Hepatocyte (in vitro differentiated cells): ENCODE data around the gene DCXR. TPM values are rescaled to one million over a fixed set of nuclear protein-coding genes. Genes with fewer than 3 reads are reported as not detected.

Source experiments
- DNase-seq: peaks from one replicate; pipeline ENCODE4 v3.0.0-alpha.2; 2016; ENCODE audit warnings: low spot score
- H2AFZ ChIP-seq: fragments of 200-600 bp; sonication (generic); 2 replicates; pipeline ENCODE4 v1.6.0; 2016; ENCODE audit warnings: antibody characterized with exemption, mild to moderate bottlenecking
- H3K27ac ChIP-seq: fragments of 200-600 bp; sonication (generic); 2 replicates; pipeline ENCODE4 v1.5.1; 2016; ENCODE audit warnings: mild to moderate bottlenecking
- H3K27me3 ChIP-seq: fragments of 200-600 bp; sonication (generic); 2 replicates; pipeline ENCODE4 v1.6.1; 2016
- H3K36me3 ChIP-seq: fragments of 200-600 bp; sonication (generic); replicated peaks from 2 replicates; pipeline ENCODE4 v1.5.1; 2016; ENCODE audit warnings: low read depth; ENCODE audit not compliant: insufficient read depth
- H3K4me1 ChIP-seq: fragments of 200-600 bp; sonication (generic); 2 replicates; pipeline ENCODE4 v1.5.1; 2016; ENCODE audit warnings: mild to moderate bottlenecking, moderate library complexity; ENCODE audit not compliant: insufficient read depth
- H3K4me2 ChIP-seq: fragments of 200-600 bp; sonication (generic); 2 replicates; pipeline ENCODE4 v1.6.0; 2016
- H3K4me3 ChIP-seq: fragments of 200-600 bp; sonication (generic); 2 replicates; pipeline ENCODE4 v1.5.1; 2016; ENCODE audit warnings: mild to moderate bottlenecking
- H3K79me2 ChIP-seq: fragments of 200-600 bp; sonication (generic); 2 replicates; pipeline ENCODE4 v1.6.0; 2017; ENCODE audit warnings: mild to moderate bottlenecking
- H3K9me2 ChIP-seq: fragments of 200-600 bp; sonication (generic); replicated peaks from 2 replicates; pipeline ENCODE4 v1.6.0; 2017; ENCODE audit warnings: mild to moderate bottlenecking; ENCODE audit not compliant: insufficient read depth
- H3K9me3 ChIP-seq: fragments of 200-600 bp; sonication (generic); 2 replicates; pipeline ENCODE4 v1.5.1; 2016; ENCODE audit warnings: low read depth, mild to moderate bottlenecking
- H4K20me1 ChIP-seq: fragments of 200-600 bp; sonication (generic); 2 replicates; pipeline ENCODE4 v1.6.0; 2016; ENCODE audit warnings: mild to moderate bottlenecking; ENCODE audit not compliant: insufficient read depth, poor library complexity, severe bottlenecking
- CTCF ChIP-seq: fragments of 200-600 bp; sonication (generic); IDR thresholded peaks from 2 replicates; pipeline ENCODE4 v1.5.1; 2016; ENCODE audit warnings: antibody characterized with exemption, mild to moderate bottlenecking; ENCODE audit not compliant: poor library complexity
- EZH2 ChIP-seq: fragments of 200-600 bp; sonication (generic); IDR thresholded peaks from 2 replicates; pipeline ENCODE4 v1.6.1; 2016; ENCODE audit warnings: antibody characterized with exemption, mild to moderate bottlenecking, borderline replicate concordance
- EZH2phosphoT487 ChIP-seq: fragments of 200-600 bp; sonication (generic); IDR thresholded peaks from one replicate; pipeline ENCODE4 v1.6.1; 2018; ENCODE audit warnings: antibody characterized with exemption, mild to moderate bottlenecking, low read depth, moderate library complexity; ENCODE audit not compliant: unreplicated experiment, severe bottlenecking
- WGBS: methylation state at CpG from one replicate; pipeline ENCODE4 v1.1.6; 2016; ENCODE audit warnings: low lambda C conversion rate; ENCODE audit errors: missing lambda C conversion rate; 5-methylcytosine and 5-hydroxymethylcytosine counted together
- polyA plus RNA-seq: library from polyadenylated mRNA; unstranded; fragments of >200 nt; fragmentation: Nextera tagmentation; extraction: Ambion mirVana; gene quantifications from 2 replicates; pipeline ENCODE4 v1.2.1, GENCODE V29; 2016
- total RNA-seq: library from RNA; depleted of rRNA; stranded (reverse); fragments of >200 nt; gene quantifications from 2 replicates; pipeline ENCODE4 v1.2.3, GENCODE V29; 2014

The DCXR gene
- total and polyA plus RNA-seq, 2 experiments from 2014 or later, result 118 to 207 TPM

- H3K36me3 ChIP-seq, result no peaks in the 10 kb centered on the region
- H2AFZ ChIP-seq, result no peak overlapping the region
- TF ChIP-seq CTCF (no peak), EZH2 (no peak), EZH2phosphoT487 (no peak)
- no peak overlapping the region for H3K4me2 ChIP-seq
- no peak for DNase-seq
- H3K27ac ChIP-seq, result no peak overlapping the region
- peaks cover 4% of the 10 kb centered on the region for H3K79me2 ChIP-seq
- H3K9me3 ChIP-seq, result no peaks in the 10 kb centered on the region
- WGBS, result 98% methylated on average over 29 of the region's 29 CpGs
- peaks cover 29% of the 10 kb centered on the region for H3K4me1 ChIP-seq
- H4K20me1 ChIP-seq, result no peaks in the 10 kb centered on the region
- H3K4me3 ChIP-seq, result no peak overlapping the region
- H3K9me2 ChIP-seq, result no peaks in the 10 kb centered on the region
- H3K27me3 ChIP-seq, result no peaks in the 10 kb centered on the region
Measured at GRCh38 chr17:81995463-81996231, 41.9 kb downstream of the DCXR start.

- Histone ChIP-seq H3K27me3 (no peaks in the 10 kb centered on the region), H4K20me1 (no peaks in the 10 kb centered on the region), H3K36me3 (no peaks in the 10 kb centered on the region), H3K9me2 (no peaks in the 10 kb centered on the region), H2AFZ (no peak overlapping the region), H3K4me2 (no peak overlapping the region), H3K9me3 (no peaks in the 10 kb centered on the region), H3K79me2 (peaks cover 4% of the 10 kb centered on the region), H3K4me1 (peaks cover 25% of the 10 kb centered on the region), H3K27ac (no peak overlapping the region), H3K4me3 (no peak overlapping the region)
- no peak for DNase-seq
- 89% methylated on average over 38 of the region's 39 CpGs for WGBS
- TF ChIP-seq EZH2 (no peak), EZH2phosphoT487 (no peak), CTCF (no peak)
Measured at GRCh38 chr17:81994593-81995462, 42.7 kb downstream of the DCXR start.

- no peak for TF ChIP-seq EZH2phosphoT487
- TF ChIP-seq EZH2, result no peak
- no peak for TF ChIP-seq CTCF
- Histone ChIP-seq H3K36me3 (no peaks in the 10 kb centered on the region), H3K4me2 (no peak overlapping the region), H4K20me1 (no peaks in the 10 kb centered on the region), H3K9me3 (no peaks in the 10 kb centered on the region), H3K4me3 (no peak overlapping the region), H3K9me2 (no peaks in the 10 kb centered on the region), H3K27ac (no peak overlapping the region), H2AFZ (no peak overlapping the region), H3K27me3 (no peaks in the 10 kb centered on the region), H3K4me1 (peaks cover 24% of the 10 kb centered on the region), H3K79me2 (peaks cover 4% of the 10 kb centered on the region)
- no peak for DNase-seq
- 96% methylated on average over 37 of the region's 37 CpGs for WGBS
Measured at GRCh38 chr17:81993729-81994592, 43.5 kb downstream of the DCXR start.
